Activated CD8-positive, alpha-beta memory T cell treated with anti-CD3 and anti-CD28 coated beads, Interleukin-2, amount 50 U/mL, for 24 hours (primary cell): ENCODE results near the gene SND1.

Experiments used
- DNase-seq: peaks from one replicate; pipeline ENCODE4 v3.0.0-alpha.2; 2020; ENCODE audit errors: extremely low read depth

Gene SND1

GRCh38 chr7:127651556-127652332 lies at the start of gene SND1:
Gene SND1, plus strand, starts transcription at chr7:127652194. Its CDS starts 180 bp downstream, at chr7:127652374.
- peak; percentile 99 for DNase-seq

GRCh38 chr7:127608446-127608845 lies 43.5 kb upstream of the SND1 start:
- no peak for DNase-seq

- no peak for DNase-seq
Measured at GRCh38 chr7:127609297-127609696, 42.7 kb upstream of the SND1 start.

GRCh38 chr7:127612263-127612662 lies 39.7 kb upstream of the SND1 start:
- no peak for DNase-seq

- no peak for DNase-seq
Measured at GRCh38 chr7:127616724-127617123, 35.3 kb upstream of the SND1 start.

- no peak for DNase-seq
Measured at GRCh38 chr7:127618042-127618441, 34.0 kb upstream of the SND1 start, which contains the start of gene PAX4. Gene PAX4, minus strand, starts transcription at chr7:127618142. Its CDS starts 2,214 bp downstream, at chr7:127615928.

GRCh38 chr7:127618775-127619174 lies 33.2 kb upstream of the SND1 start:
- DNase-seq, result no peak

GRCh38 chr7:127619681-127620405 lies 32.2 kb upstream of the SND1 start:
- no peak for DNase-seq

GRCh38 chr7:127620406-127621233 lies 31.4 kb upstream of the SND1 start:
- no peak for DNase-seq

GRCh38 chr7:127625331-127625730 lies 26.7 kb upstream of the SND1 start:
- no peak for DNase-seq

GRCh38 chr7:127628445-127628844 lies 23.5 kb upstream of the SND1 start:
- DNase-seq, result no peak

GRCh38 chr7:127629268-127629854 lies 22.6 kb upstream of the SND1 start:
- no peak for DNase-seq

- DNase-seq, result no peak
Measured at GRCh38 chr7:127632276-127632910, 19.6 kb upstream of the SND1 start.

- no peak for DNase-seq
Measured at GRCh38 chr7:127635659-127636285, 16.2 kb upstream of the SND1 start.

GRCh38 chr7:127638197-127638596 lies 13.8 kb upstream of the SND1 start:
- no peak for DNase-seq

GRCh38 chr7:127644484-127644883 lies 7.5 kb upstream of the SND1 start:
- DNase-seq, result no peak

- DNase-seq, result no peak
Measured at GRCh38 chr7:127647636-127648035, 4.4 kb upstream of the SND1 start.

- no peak for DNase-seq
Measured at GRCh38 chr7:127648986-127649385, 3.0 kb upstream of the SND1 start.

GRCh38 chr7:127650847-127651555 lies 993 bp upstream of the SND1 start:
- DNase-seq, result no peak
